PC-9 (cell line): ENCODE results near the gene CETP.

Experiments used
- EZH2 ChIP-seq: fragments of 200-600 bp; sonication (generic); IDR thresholded peaks from 2 replicates; pipeline ENCODE4 v1.8.0; 2017; ENCODE audit warnings: antibody characterized with exemption, low read depth
- TF ChIP-seq, protein P1 (sequence below): fragments of 200-600 bp; sonication (generic); conservative IDR thresholded peaks from 2 replicates; pipeline ENCODE4 v1.6.1; 2017; ENCODE audit warnings: mixed run types, antibody characterized with exemption, mild to moderate bottlenecking, moderate library complexity

DNA sequence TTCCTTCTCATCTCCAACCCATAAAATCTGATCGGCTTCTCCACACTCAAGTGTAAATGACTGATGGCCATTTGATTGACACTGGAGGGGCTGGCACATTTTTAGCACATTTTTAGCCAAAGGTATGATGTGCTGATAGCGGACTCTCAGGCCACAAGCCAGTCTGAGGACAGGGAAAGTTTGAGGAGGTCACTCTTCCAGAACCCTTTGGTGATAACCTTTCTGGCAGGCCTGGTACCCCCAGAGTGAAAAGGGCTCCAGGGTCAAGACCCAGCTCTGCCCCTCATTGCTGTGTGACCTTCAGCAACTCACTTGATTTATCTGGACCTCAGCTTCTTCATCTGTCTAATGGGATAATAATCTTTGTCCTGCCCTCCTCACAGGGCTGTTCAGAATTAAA, 25.9 kb downstream of the CETP start:
- TF ChIP-seq, protein P1, sequence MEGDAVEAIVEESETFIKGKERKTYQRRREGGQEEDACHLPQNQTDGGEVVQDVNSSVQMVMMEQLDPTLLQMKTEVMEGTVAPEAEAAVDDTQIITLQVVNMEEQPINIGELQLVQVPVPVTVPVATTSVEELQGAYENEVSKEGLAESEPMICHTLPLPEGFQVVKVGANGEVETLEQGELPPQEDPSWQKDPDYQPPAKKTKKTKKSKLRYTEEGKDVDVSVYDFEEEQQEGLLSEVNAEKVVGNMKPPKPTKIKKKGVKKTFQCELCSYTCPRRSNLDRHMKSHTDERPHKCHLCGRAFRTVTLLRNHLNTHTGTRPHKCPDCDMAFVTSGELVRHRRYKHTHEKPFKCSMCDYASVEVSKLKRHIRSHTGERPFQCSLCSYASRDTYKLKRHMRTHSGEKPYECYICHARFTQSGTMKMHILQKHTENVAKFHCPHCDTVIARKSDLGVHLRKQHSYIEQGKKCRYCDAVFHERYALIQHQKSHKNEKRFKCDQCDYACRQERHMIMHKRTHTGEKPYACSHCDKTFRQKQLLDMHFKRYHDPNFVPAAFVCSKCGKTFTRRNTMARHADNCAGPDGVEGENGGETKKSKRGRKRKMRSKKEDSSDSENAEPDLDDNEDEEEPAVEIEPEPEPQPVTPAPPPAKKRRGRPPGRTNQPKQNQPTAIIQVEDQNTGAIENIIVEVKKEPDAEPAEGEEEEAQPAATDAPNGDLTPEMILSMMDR = no peak
- TF ChIP-seq EZH2 = no peak
